ENCODE data around the gene LMF1. TPM values are rescaled to one million over a fixed set of nuclear protein-coding genes. Genes with fewer than 3 reads are reported as not detected.

LMF1 gene
- total and polyA plus RNA-seq, 2 of the 4 experiments (the other 2 are of a cell fraction) = 7.7 to 13.1 TPM

- Histone ChIP-seq H3K14ac (replicated peaks; ENCODE audit: low read depth, low read length) (no peak overlapping the region), H3K56ac (ENCODE audit: extremely low read depth, insufficient read depth, low read length) (no peak overlapping the region), H2BK15ac (ENCODE audit: low read depth, low read length) (no peak overlapping the region), H3K4ac (ENCODE audit: low read depth, low read length) (no peak overlapping the region), H4K91ac (ENCODE audit: insufficient read depth, low read depth, low read length) (no peak overlapping the region), H2BK20ac (ENCODE audit: low read depth, low read length) (no peak overlapping the region), H3K36me3 (ENCODE audit: control insufficient read depth, insufficient read depth, low read length) (peaks cover 5% of the 10 kb centered on the region), H3K9ac (ENCODE audit: low read depth, low read length) (no peak overlapping the region), H3K18ac (ENCODE audit: low read depth, low read length) (no peak overlapping the region), H3K23ac (ENCODE audit: low read depth, low read length) (no peak overlapping the region), H4K8ac (ENCODE audit: low read depth in 2 of 2, low read length in 2 of 2) (no peak overlapping the region), H3K9me3 (ENCODE audit: control insufficient read depth, insufficient read depth, low read length) (peaks cover 7% of the 10 kb centered on the region), H3K4me1 (ENCODE audit: control insufficient read depth, insufficient read depth, low read length) (no peaks in the 10 kb centered on the region), H2AFZ (replicated peaks; ENCODE audit: low read length, poor library complexity) (no peak overlapping the region), H3K9me1 (ENCODE audit: insufficient read depth, low read length) (no peaks in the 10 kb centered on the region), H4K20me1 (ENCODE audit: insufficient read depth, low read length) (no peaks in the 10 kb centered on the region), H3K27me3 (ENCODE audit: control insufficient read depth, insufficient read depth, low read length) (no peaks in the 10 kb centered on the region), H2BK5ac (ENCODE audit: low read depth, low read length, poor library complexity, severe bottlenecking) (no peak overlapping the region), H2AK9ac (replicated peaks; ENCODE audit: low read depth, low read length, poor library complexity) (no peak overlapping the region), H3K4me2 (ENCODE audit: low read depth, low read length) (no peak overlapping the region), H3K27ac (ENCODE audit: insufficient read depth, low read length) (no peak overlapping the region), H4K5ac (ENCODE audit: low read depth, low read length) (no peak overlapping the region), H3K79me1 (ENCODE audit: low read depth in 1 of 2, low read length in 2 of 2) (no peaks in the 10 kb centered on the region), H2AK5ac (ENCODE audit: low read depth, low read length) (no peak overlapping the region), H3K4me3 (ENCODE audit: insufficient read depth, low read depth, low read length) (no peak overlapping the region), H2BK120ac (ENCODE audit: low read depth, low read length) (no peak overlapping the region)
- intact Hi-C loops (cut with micrococcal nuclease) = no loop called here
- dilution Hi-C loops (cut with HindIII; ENCODE audit: low sequenced_read_pairs, unreplicated experiment) = no loop called here
- TF ChIP-seq MAFK (IDR thresholded peaks at IDR 0.05; ENCODE audit: low read depth, low read length) (no peak), BHLHE40 (IDR thresholded peaks at IDR 0.05; ENCODE audit: low read depth, low read length) (no peak), FOS (IDR thresholded peaks at IDR 0.05; ENCODE audit: low read depth, low read length) (no peak)
- ATAC-seq (ENCODE audit: low read depth) = no peak
- in situ Hi-C loops (cut with MboI; ENCODE audit: low sequenced_read_pairs) = no loop called here
- POLR2A ChIA-PET (ENCODE audit: unreplicated experiment) = no interaction called here
- WGBS, 2 experiments (ENCODE audit: extremely low coverage in 2 of 2, insufficient read length in 1 of 2) = 25% methylated on average over 2 of the region's 6 CpGs; no CpG with 5 or more reads in 1 of the 2 experiments
- no TSS peak for BruUV-seq (replicated peaks)
- CTCF ChIA-PET = interaction anchor here (1.0 kb wide), 1 partner anchor 8 kb away, joined by 3 read pairs; no protein-coding TSS in a partner anchor
- no peak for DNase-seq
Observed at GRCh38 chr16:937723-938122, 33.1 kb downstream of the LMF1 start.
